T-helper 2 cell treated with Interferon-gamma antibody and Interleukin-4, amounts not matched to agents 100 ng/mL and 5 ng/mL, for 36 hours (primary cell): ENCODE data around the gene HDAC4. TPM values are rescaled to one million over a fixed set of nuclear protein-coding genes. Genes with fewer than 3 reads are reported as not detected.
"Not testable (repeated sequence)": the region's sequence is repeated elsewhere in the genome, so short reads cannot be mapped to it uniquely, and the experiment has no call there.

ENCODE experiments used
- intact Hi-C: fragments of 100-400 bp; cut with micrococcal nuclease; formaldehyde crosslinking; loops from one replicate; pipeline ENCODE4 v1.15.1; 2023
- total RNA-seq: library from RNA; stranded (reverse); gene quantifications from 2 replicates; pipeline ENCODE4 v1.2.3, GENCODE V29; 2022

The HDAC4 gene
- total RNA-seq: 52.0 and 70.2 TPM in 2 replicates

- intact Hi-C loops: loop anchor here (1.0 to 5.0 kb wide), 8 partner anchors 19 to 1113 kb away; partner anchors contain the start of genes NDUFA10 and PER2
Observed at GRCh38 chr2:239400596-239401066, at the start of gene HDAC4. Gene HDAC4, minus strand, starts transcription at chr2:239401020. Its CDS starts 48,321 bp downstream, at chr2:239352699.

DNA sequence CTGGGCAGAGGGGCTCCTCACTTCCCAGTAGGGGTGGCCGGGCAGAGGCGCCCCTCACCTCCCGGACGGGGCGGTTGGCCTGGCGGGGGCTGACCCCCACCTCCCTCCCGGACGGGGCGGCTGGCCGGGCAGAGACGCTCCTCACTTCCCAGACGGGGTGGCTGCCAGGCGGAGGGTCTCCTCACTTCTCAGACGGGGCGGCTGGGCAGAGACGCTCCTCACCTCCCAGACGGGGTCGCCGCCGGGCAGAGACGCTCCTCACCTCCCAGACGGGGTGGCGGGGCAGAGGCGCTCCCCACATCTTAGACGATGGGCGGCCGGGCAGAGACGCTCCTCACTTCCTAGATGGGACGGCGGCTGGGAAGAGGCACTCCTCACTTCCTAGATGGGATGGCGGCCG lies 48.6 kb upstream of the HDAC4 start:
- intact Hi-C loops: not testable (repeated sequence)

DNA sequence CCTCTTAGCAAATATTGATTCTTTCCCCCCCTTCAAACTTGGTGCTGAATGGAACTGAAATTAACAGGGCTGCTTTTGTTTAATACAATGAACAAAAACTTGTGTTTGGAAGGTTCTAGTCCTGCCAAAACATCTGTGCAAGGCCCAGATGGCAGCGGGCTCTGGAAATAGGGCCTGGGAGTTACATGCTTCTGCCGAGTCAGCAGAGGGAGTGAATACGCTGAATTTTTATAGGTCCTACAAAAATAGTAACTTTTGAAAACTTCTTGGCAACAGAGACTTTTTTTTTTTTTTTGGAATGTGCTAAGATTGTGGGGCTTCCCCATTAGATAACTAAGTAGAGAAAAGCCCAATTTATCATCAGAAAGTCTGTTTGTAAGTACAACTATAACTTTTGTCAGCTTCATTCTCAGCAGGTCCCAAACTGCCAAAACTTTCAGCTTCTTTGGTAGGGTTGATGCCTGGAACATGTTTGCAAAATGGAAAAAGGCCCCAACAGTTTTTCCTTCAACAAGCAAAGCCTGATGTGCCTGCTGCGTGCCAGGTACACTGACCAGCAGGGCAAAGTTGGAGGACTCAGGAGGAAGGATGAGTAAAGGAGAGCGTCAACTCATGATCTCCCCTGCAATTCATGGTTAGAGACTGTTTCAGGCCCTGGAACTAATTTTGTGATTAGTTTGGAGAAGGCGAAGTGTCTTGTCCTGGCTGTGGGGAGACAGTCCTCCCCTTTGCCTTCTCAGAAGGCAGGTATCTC lies 45.1 kb upstream of the HDAC4 start:
- intact Hi-C loops: no loop called here

DNA sequence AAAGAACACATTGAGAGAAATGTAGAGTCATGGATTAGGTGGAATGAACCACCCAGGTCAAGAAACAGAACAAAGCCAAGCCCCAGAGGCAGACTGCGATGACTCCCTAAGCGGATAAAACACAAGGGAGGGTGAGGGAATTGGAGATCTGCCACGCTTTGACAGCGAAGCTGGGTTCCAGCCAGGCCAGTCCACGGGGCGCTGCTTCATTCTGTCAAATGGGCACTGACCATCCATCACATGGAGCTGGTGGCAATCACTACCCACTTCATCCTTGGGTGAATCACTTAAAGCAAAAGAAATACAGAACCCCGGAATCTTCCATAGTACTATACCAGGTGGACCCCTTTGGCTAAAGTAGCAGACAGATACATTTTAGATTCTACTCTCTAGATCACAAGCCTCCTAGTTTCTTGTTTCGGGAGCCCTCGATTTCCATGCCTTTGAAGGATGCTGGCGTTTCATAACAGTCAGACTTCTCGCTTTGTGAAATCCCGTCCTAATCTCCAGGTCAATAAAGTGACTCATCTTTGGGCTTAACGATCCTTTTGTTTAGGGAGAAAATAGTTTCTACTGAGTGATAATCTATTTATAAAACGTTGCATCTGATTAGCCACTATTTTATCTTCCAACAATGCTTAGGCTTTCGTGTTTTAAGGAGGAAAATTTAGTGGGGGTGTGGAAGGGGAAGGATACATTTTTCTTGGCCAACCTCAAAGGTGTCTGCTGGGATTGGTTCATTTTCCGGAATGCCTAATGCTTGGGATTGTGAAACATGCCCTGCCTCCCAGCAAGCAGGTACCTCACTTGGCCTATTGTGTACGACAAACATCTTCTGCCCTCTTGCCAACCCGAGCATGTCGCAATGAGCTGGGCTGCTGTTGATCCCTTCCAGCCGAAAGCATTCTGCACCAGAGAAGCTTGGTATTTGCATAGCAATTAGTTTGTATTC lies 44.1 kb upstream of the HDAC4 start:
- intact Hi-C loops: no loop called here

DNA sequence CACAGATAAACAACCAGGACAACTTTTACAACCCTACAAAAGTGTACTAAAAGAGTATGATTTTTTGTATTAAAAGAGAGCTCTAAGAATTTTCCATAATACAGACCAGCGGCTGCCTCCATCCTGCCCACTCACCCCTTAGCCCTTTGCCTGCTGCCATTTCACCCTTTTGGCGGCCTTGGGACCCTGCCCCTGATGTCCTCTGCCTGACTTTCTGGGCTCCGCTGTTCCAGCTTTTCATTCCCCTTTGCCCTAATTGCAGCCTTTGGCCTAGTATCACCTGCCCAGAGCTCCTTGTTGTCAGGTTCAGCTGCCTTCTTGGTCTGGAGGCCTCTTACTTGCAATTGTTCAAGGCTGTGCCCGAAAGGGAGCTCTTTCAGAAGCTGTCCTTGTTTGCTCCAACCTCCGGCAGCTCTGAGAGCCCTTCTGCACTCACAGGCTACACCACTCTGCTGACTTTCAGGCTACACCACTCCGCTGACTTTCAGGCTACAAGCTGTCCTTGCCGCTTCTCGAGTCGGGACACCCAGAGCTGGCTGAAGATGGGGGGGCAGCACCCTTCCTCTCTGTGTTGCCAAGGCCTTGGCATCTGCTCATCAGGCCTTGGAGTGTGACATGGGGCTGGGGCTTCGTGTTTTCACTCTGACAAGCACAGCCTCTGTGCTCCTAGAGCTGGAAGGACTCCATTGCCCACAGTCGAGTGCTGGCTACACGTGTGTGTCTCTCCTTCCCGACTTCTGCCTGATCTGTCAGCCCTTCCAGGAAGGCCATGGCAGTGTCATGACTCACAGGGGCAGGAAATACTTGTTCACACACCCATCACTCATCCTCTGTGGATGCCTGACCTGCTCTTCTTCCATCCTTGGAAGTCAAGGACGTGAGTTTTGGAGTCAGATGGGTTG lies 43.1 kb upstream of the HDAC4 start:
- intact Hi-C loops: no loop called here

DNA sequence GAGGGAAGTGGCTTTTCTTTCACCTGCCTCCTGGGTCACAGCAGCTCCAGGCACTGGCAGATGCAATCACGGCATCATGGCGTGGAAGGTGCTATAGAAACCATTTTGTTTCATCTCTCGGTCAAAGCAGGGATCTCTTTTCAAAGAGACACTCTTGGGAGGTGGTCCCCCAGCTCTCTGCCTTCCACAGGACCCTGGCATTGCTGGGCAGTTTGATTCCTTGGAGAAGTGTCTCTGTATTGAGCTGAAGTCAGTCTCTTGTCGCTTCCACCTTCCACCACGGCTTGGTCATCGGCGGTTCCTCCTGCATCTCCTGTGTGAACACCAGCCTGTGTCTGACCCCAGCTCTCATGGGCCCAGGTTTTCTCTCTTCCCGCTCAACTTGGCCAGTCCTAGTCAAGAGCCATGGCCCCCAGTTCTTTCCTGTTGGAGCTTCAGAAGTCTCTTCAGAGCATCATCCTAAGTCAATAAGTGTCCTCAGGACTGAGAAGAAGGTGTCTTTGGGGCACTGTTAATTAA lies 42.3 kb upstream of the HDAC4 start:
- intact Hi-C loops: no loop called here

DNA sequence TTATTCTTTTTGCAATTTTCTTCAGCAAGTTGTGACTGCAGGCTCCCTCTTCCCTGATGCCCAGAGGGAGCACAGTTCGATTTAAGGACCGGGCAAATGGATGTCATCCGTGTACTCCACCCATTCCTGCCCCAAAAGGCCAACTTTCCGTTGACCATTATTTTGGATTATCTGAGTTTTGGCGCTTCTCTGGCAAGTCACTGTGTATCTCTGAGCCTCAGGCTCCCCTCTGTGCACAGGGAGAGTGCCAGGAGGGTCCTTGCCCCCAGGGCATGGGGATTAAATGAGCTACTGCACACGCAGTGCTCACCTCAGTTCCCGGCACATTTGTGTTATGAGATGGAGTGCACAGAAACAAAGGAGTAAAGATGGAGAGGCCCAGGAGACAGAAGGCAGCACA lies 41.4 kb upstream of the HDAC4 start:
- intact Hi-C loops: no loop called here

DNA sequence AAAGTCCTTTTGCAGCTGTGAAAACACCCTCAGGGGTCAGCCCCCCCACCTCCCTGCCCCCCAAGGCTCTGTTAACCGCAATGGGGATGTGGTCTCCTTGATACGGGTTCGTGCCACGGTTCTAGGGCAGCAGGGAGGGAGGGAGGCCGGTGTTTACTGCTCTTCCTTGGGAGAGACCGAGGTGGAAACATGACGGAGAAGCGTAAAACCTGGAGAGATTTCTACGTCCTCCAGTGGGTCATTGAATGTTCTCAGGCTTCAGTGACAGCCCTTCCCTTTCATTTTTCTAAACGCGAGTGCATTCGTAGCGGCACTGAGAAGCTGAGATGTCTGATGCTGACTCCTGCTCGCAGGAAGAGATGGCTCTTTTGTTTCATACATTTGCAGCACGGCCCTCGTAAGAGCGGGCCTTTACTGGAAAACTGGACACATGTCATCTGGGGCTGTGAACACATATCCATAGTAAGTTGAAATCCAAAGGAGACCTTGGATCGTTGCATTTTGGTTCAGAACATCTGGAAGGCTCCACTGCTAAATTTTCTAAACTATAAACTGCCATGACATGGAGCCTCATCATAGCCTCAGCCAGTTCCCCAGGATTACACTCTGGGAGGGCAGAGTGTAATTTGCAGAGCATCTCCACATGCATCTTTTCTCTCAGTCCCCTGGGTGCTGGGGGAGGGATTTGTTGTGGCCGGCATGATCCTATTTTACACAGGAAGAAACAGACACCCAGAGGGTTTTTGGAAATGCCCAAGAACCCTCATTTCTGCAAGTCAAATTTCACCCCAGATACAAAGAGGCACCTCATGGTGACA lies 40.6 kb upstream of the HDAC4 start:
- intact Hi-C loops: no loop called here

GRCh38 chr2:239440511-239440959 lies 39.7 kb upstream of the HDAC4 start:
- intact Hi-C loops: no loop called here

DNA sequence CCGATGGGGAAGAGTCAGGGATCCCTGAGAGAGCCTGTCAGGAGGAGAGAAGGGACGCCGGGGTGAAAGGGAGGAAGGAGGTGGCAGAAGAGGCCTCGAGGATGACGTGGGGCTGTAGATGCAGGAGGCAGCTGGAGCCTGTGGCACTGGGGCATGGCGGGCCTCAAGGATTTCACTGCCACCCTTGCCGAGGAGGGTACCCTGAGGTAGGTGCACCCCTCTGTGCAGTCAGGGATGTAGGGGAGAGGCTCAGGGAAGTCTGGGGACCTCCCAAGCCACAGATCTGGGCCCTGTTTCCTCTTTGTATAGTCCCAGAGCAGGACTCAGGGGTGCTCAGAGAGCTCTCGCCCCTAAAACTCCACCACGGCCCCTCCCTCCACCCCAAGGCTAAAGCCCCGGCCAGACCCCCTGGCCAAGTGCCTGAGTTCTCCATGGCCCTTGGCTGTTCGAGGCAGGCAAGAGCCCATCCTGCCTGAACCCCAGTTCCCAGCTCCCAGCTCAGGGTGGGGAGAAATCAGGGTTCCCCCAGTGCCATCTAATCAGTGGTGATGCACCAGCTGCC lies 39.0 kb upstream of the HDAC4 start:
- intact Hi-C loops: no loop called here

DNA sequence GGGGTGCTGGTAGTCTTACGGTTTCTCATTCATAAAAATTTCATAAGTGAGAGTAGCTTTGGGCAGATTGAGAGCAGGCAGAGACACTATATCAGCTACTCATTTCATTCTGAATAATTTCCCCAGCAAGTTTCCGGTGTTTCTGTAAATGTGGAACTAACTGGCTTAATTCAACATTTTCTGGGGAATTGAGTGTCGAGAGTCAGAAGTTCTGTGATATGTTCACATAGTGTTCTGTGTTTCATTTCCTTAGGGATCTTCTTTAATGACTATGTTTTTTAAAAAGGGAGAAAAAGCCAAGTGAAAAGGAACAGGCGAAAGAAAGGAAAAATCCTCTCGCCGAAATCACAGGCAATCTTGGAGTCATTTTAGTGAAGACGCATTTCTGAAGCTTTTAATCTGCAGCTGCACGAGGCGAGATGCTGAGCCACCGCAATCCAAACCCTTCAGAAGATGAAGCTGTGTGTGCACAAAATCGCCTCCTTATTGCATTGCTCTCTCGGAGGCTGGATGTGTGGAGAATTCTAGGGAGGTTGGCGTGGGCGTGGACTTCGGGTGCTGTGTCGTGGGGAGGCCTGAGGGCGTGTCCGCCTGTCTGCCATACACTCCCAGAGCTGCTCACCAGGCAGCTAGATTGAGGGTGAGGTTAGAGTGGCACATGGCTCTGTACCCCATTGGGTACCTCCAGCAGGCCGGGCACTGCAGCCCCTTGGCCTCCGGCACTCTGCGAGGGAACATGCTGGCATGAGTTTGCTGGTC lies 38.4 kb upstream of the HDAC4 start:
- intact Hi-C loops: no loop called here

DNA sequence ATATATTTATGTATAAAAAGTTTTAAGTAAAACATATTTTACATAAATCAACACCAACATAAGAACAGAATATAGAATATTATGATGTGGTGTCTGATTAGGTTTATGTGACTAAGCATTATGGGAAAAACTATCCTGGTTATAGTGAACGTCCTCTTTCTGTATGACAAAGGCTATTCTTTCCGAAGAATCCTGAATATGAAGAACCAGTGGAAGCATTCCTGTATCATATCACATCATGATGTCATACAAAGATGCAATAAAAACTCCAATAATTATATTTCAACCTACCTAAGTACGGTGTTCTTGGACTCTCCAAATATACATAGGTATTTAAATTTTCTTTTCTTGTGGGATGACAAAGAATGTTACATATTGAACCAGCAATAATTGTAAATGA lies 37.5 kb upstream of the HDAC4 start:
- intact Hi-C loops: no loop called here

GRCh38 chr2:239436669-239437335 lies 36.0 kb upstream of the HDAC4 start:
- intact Hi-C loops: no loop called here

GRCh38 chr2:239436076-239436475 lies 35.3 kb upstream of the HDAC4 start:
- intact Hi-C loops: no loop called here

GRCh38 chr2:239433777-239434403 lies 33.1 kb upstream of the HDAC4 start:
- intact Hi-C loops: no loop called here

DNA sequence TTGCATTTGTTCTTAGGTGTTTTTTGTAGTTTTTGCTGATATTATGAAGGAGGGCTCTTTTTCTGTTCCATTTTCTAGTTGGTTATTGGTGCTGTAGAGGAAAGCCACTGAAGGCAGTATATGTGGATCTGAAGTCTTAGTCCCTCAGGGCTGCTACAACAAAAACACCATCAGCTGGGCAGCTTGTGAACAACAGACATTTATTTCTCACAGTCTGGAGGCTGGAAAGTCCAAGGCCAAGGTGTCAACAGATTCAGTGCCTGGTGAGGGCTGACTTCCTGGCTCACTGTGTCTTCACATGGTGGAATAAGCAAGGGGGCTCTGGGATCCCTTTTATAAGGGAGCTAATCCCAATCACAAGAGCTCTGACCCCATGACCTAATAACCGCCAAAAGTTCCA lies 31.4 kb upstream of the HDAC4 start:
- intact Hi-C loops: no loop called here

DNA sequence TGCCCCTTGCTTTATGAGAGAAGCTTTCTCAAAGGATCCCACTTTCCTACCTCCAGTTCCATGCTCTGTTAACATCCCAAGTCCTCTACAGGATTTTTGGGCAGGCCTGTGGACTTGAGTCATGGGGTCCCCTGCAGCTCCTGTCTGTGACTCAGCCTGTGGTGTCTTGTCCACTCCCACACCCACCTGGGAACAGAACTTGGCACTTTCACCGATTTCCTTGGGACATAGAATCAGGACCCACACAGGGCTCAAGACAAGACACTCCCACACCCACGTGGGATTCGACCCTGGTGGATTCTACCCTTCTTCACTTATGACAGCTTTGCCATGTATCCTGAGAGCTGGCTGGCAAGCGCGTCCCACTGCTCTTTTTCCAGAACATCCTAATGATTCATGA lies 30.7 kb upstream of the HDAC4 start:
- intact Hi-C loops: no loop called here
